Rectal smooth muscle tissue (tissue), 1 donor: Measurements from ENCODE around the gene KCNAB1.

ENCODE experiments used
- H3K27ac ChIP-seq: one replicate; pipeline ENCODE4 v1.7.0; 2013; ENCODE audit warnings: low read depth, low read length, inconsistent platforms
- H3K27me3 ChIP-seq: one replicate; pipeline ENCODE4 v1.7.0; 2013; ENCODE audit warnings: low read length; ENCODE audit not compliant: control insufficient read depth, insufficient read depth
- H3K36me3 ChIP-seq: one replicate; pipeline ENCODE4 v1.7.0; 2013; ENCODE audit warnings: low read length; ENCODE audit not compliant: control insufficient read depth, insufficient read depth
- H3K4me1 ChIP-seq: one replicate; pipeline ENCODE4 v1.7.0; 2013; ENCODE audit warnings: low read length; ENCODE audit not compliant: control insufficient read depth, insufficient read depth
- H3K4me3 ChIP-seq: one replicate; pipeline ENCODE4 v1.7.0; 2013; ENCODE audit warnings: low read length
- H3K9ac ChIP-seq: one replicate; pipeline ENCODE4 v1.7.0; 2013; ENCODE audit warnings: low read length

Gene KCNAB1

GRCh38 chr3:156400062-156400461 is 279.7 kb downstream of the KCNAB1 start:
- Histone ChIP-seq H3K9ac (no peak overlapping the region), H3K36me3 (no peaks in the 10 kb centered on the region), H3K27ac (no peak overlapping the region), H3K4me1 (peaks cover 3% of the 10 kb centered on the region), H3K4me3 (no peak overlapping the region), H3K27me3 (no peaks in the 10 kb centered on the region)

GRCh38 chr3:156400735-156401134 is 280.4 kb downstream of the KCNAB1 start:
- peaks cover 3% of the 10 kb centered on the region for H3K4me1 ChIP-seq
- no peaks in the 10 kb centered on the region for H3K36me3 ChIP-seq
- no peak overlapping the region for H3K27ac ChIP-seq
- H3K27me3 ChIP-seq = no peaks in the 10 kb centered on the region
- H3K9ac ChIP-seq = no peak overlapping the region
- no peak overlapping the region for H3K4me3 ChIP-seq

GRCh38 chr3:156404217-156404616 is 283.8 kb downstream of the KCNAB1 start:
- no peak overlapping the region for H3K4me3 ChIP-seq
- H3K27me3 ChIP-seq = no peaks in the 10 kb centered on the region
- H3K36me3 ChIP-seq = no peaks in the 10 kb centered on the region
- no peaks in the 10 kb centered on the region for H3K4me1 ChIP-seq
- no peak overlapping the region for H3K27ac ChIP-seq
- no peak overlapping the region for H3K9ac ChIP-seq

- Histone ChIP-seq H3K4me3 (no peak overlapping the region), H3K36me3 (no peaks in the 10 kb centered on the region), H3K27ac (no peak overlapping the region), H3K9ac (no peak overlapping the region), H3K4me1 (no peaks in the 10 kb centered on the region), H3K27me3 (no peaks in the 10 kb centered on the region)
Measured at GRCh38 chr3:156406393-156406792, 286.0 kb downstream of the KCNAB1 start.

- Histone ChIP-seq H3K27me3 (no peaks in the 10 kb centered on the region), H3K36me3 (no peaks in the 10 kb centered on the region), H3K4me3 (no peak overlapping the region), H3K9ac (no peak overlapping the region), H3K4me1 (no peaks in the 10 kb centered on the region), H3K27ac (no peak overlapping the region)
Measured at GRCh38 chr3:156407617-156408225, 287.3 kb downstream of the KCNAB1 start.

GRCh38 chr3:156409694-156410093 is 289.3 kb downstream of the KCNAB1 start:
- Histone ChIP-seq H3K27me3 (no peaks in the 10 kb centered on the region), H3K9ac (no peak overlapping the region), H3K4me3 (no peak overlapping the region), H3K4me1 (no peaks in the 10 kb centered on the region), H3K27ac (no peak overlapping the region), H3K36me3 (no peaks in the 10 kb centered on the region)

- Histone ChIP-seq H3K4me3 (no peak overlapping the region), H3K36me3 (no peaks in the 10 kb centered on the region), H3K27ac (peak overlapping the region; percentile 17), H3K9ac (no peak overlapping the region), H3K27me3 (no peaks in the 10 kb centered on the region), H3K4me1 (peaks cover 6% of the 10 kb centered on the region)
Measured at GRCh38 chr3:156412600-156412999, 292.2 kb downstream of the KCNAB1 start.

GRCh38 chr3:156413293-156413892 is 293.0 kb downstream of the KCNAB1 start:
- H3K4me3 ChIP-seq = no peak overlapping the region
- H3K27ac ChIP-seq = no peak overlapping the region

GRCh38 chr3:156416846-156417558 is 296.6 kb downstream of the KCNAB1 start:
- peaks cover 6% of the 10 kb centered on the region for H3K4me1 ChIP-seq
- H3K4me3 ChIP-seq = no peak overlapping the region
- H3K36me3 ChIP-seq = no peaks in the 10 kb centered on the region
- peak overlapping the region; percentile 6 for H3K27ac ChIP-seq
- no peak overlapping the region for H3K9ac ChIP-seq
- no peaks in the 10 kb centered on the region for H3K27me3 ChIP-seq

More at GRCh38 chr3:156413293-156413892, 293.0 kb downstream of the KCNAB1 start:
- Histone ChIP-seq H3K36me3 (no peaks in the 10 kb centered on the region), H3K27me3 (no peaks in the 10 kb centered on the region), H3K4me1 (peaks cover 6% of the 10 kb centered on the region), H3K9ac (no peak overlapping the region)

- H3K27ac ChIP-seq = no peak overlapping the region
- H3K9ac ChIP-seq = no peak overlapping the region
- H3K36me3 ChIP-seq = no peaks in the 10 kb centered on the region
- H3K4me1 ChIP-seq = peaks cover 6% of the 10 kb centered on the region
- no peak overlapping the region for H3K4me3 ChIP-seq
- no peaks in the 10 kb centered on the region for H3K27me3 ChIP-seq
Measured at GRCh38 chr3:156417559-156418132, 297.3 kb downstream of the KCNAB1 start.

GRCh38 chr3:156418428-156418827 is 298.1 kb downstream of the KCNAB1 start:
- Histone ChIP-seq H3K27ac (no peak overlapping the region), H3K36me3 (no peaks in the 10 kb centered on the region), H3K27me3 (no peaks in the 10 kb centered on the region), H3K9ac (no peak overlapping the region), H3K4me3 (no peak overlapping the region), H3K4me1 (peaks cover 6% of the 10 kb centered on the region)

- H3K27ac ChIP-seq = no peak overlapping the region
- no peak overlapping the region for H3K4me3 ChIP-seq
- H3K36me3 ChIP-seq = no peaks in the 10 kb centered on the region
- H3K4me1 ChIP-seq = peaks cover 6% of the 10 kb centered on the region
- H3K9ac ChIP-seq = no peak overlapping the region
- H3K27me3 ChIP-seq = no peaks in the 10 kb centered on the region
Measured at GRCh38 chr3:156421534-156421933, 301.2 kb downstream of the KCNAB1 start.
